Activated CD4-positive, alpha-beta T cell treated with anti-CD3 and anti-CD28 coated beads for 36 hours (primary cell): ENCODE measurements around the gene PSEN2. TPM values are rescaled to one million over a fixed set of nuclear protein-coding genes. Genes with fewer than 3 reads are reported as not detected.
A peak's percentile ranks its signal among the peaks of the same experiment; 100 is the strongest.

Experiments used
- ATAC-seq: fragments of 200-7000 bp; cut with Tn5 transposase; one replicate; pipeline ENCODE4 v1.10.0; 2021; ENCODE audit warnings: mild to moderate bottlenecking, moderate library complexity
- CTCF ChIA-PET: fragments of 350-600 bp; sonication (Branson Sonifier 250); formaldehyde crosslinking; loops from one replicate; lab custom pipeline; 2021; ENCODE audit warnings: antibody characterized with exemption; lab: Charles Lee
- POLR2A ChIA-PET: fragments of 350-600 bp; sonication (Branson Sonifier 250); formaldehyde crosslinking; loops from one replicate; lab custom pipeline; 2021; ENCODE audit warnings: antibody characterized with exemption, inconsistent platforms; lab: Charles Lee
- DNase-seq: peaks from one replicate; pipeline ENCODE4 v3.0.0-alpha.2; 2020
- H3K27ac Mint-ChIP-seq: one replicate; pipeline ENCODE4 v1.8.0; 2021; ENCODE audit warnings: mixed read lengths
- H3K27me3 Mint-ChIP-seq: one replicate; pipeline ENCODE4 v1.8.0; 2021; ENCODE audit warnings: mixed read lengths
- H3K36me3 Mint-ChIP-seq: one replicate; pipeline ENCODE4 v1.8.0; 2021; ENCODE audit warnings: low read depth, mixed read lengths
- H3K4me1 Mint-ChIP-seq: one replicate; pipeline ENCODE4 v1.8.0; 2021; ENCODE audit warnings: mixed read lengths
- H3K4me3 Mint-ChIP-seq: one replicate; pipeline ENCODE4 v1.8.0; 2021; ENCODE audit warnings: mild to moderate bottlenecking, moderate library complexity, mixed read lengths
- H3K9me3 Mint-ChIP-seq: one replicate; pipeline ENCODE4 v1.8.0; 2021; ENCODE audit warnings: low read depth, mixed read lengths
- intact Hi-C, 2 experiments: fragments of 100-400 bp; cut with DNase I in 1 of 2; cut with micrococcal nuclease in 1 of 2; formaldehyde crosslinking; loops; one replicate each; pipeline versions ENCODE4 v1.14.2 to v1.15.1; 2022 to 2024; cut with DNase I, micrococcal nuclease
- total RNA-seq, 2 experiments: library from RNA; stranded (reverse); gene quantifications; one replicate each; pipeline ENCODE4 v1.2.3, GENCODE V29; 2021

Gene PSEN2
- total RNA-seq, 2 experiments from 2014 or later, result 2.2 to 3.2 TPM

DNA sequence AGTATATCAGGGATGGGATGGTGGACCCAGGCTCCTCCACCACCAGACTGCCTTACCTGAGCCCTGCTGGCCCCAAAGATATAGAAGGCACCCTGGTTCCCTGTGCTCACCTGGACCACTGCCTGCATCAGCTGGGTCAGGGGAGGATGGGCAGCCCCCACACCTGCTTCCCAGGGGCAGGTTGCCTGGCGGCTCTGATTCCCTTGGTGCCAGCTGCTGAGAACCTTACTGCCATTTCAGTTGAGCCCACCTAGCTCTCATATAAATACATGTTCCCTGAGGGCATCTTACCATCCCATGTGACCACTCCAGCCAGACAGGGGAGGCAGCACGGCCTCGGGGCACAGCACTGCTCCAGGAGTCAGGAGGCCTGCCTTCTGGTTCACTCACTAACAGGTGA lies 24.4 kb downstream of the PSEN2 start:
- Mint-ChIP-seq H3K27ac (no peak overlapping the region), H3K4me3 (no peak overlapping the region), H3K27me3 (no peaks in the 10 kb centered on the region), H3K9me3 (no peaks in the 10 kb centered on the region), H3K36me3 (no peaks in the 10 kb centered on the region), H3K4me1 (no peaks in the 10 kb centered on the region)
- intact Hi-C loops, result no loop called here
- ATAC-seq (no peak), DNase-seq (no peak)
- POLR2A ChIA-PET, result no interaction called here
- CTCF ChIA-PET, result interaction anchor here (1.1 kb wide), 1 partner anchor 17 kb away, joined by 4 read pairs; no protein-coding TSS in a partner anchor

DNA sequence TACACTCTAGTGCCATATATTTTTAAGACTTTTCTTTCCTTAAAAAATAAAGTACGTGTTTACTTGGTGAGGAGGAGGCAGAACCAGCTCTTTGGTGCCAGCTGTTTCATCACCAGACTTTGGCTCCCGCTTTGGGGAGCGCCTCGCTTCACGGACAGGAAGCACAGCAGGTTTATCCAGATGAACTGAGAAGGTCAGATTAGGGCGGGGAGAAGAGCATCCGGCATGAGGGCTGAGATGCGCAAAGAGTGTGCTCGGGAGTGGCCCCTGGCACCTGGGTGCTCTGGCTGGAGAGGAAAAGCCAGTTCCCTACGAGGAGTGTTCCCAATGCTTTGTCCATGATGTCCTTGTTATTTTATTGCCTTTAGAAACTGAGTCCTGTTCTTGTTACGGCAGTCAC lies 25.2 kb downstream of the PSEN2 start:
- ATAC-seq (no peak), DNase-seq (no peak)
- intact Hi-C loops, result no loop called here
- H3K4me3 Mint-ChIP-seq, result no peak overlapping the region
- no peak overlapping the region for H3K27ac Mint-ChIP-seq
- no peaks in the 10 kb centered on the region for H3K36me3 Mint-ChIP-seq
- ChIA-PET POLR2A (no interaction called here), CTCF (no interaction called here)
- H3K9me3 Mint-ChIP-seq, result no peaks in the 10 kb centered on the region
- H3K27me3 Mint-ChIP-seq, result no peaks in the 10 kb centered on the region
- H3K4me1 Mint-ChIP-seq, result no peaks in the 10 kb centered on the region

DNA sequence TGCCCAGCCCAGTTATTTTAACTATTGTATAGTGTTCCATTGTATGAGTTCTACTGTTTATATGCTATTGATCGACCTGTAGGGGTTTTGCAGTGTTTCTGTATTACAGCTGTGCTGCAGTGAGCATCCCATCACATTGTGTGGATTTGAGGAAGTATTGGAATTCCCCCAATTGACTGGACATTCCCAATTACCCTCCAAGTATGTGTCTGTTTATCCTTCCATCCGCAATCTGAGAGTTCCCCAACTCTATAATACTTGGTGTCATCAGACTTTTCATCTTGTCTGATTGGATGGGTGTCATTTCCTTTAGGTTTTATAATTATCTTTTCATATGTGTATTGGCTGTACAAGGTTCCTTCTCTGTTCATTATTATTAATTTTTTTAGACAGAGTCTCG lies 27.8 kb downstream of the PSEN2 start:
- no peak for DNase-seq
- H3K9me3 Mint-ChIP-seq, result no peaks in the 10 kb centered on the region
- no peak for ATAC-seq
- no peak overlapping the region for H3K4me3 Mint-ChIP-seq
- ChIA-PET CTCF (no interaction called here), POLR2A (no interaction called here)
- no peaks in the 10 kb centered on the region for H3K27me3 Mint-ChIP-seq
- H3K36me3 Mint-ChIP-seq, result no peaks in the 10 kb centered on the region
- H3K4me1 Mint-ChIP-seq, result no peaks in the 10 kb centered on the region
- intact Hi-C loops, result no loop called here
- H3K27ac Mint-ChIP-seq, result no peak overlapping the region

DNA sequence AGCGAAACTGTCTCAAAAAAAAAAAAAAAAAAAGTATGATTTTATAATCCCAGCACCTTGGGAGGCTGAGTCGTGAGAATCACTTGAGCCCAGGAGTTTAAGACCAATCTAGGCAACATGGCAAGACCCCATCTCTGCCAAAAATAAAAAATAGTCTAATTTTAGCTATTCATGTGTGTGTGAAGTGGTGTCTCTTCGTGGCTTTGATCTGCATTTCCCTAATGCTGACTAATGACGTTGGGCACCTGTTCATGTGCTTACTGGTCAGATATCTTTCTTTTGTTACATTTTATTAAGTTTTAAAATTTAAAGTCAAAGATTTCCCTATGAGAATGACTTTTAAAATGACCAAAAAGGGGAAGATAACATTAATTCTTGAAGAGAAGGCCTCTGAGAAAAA lies 31.0 kb downstream of the PSEN2 start:
- ATAC-seq (no peak), DNase-seq (no peak)
- no peaks in the 10 kb centered on the region for H3K4me1 Mint-ChIP-seq
- no peak overlapping the region for H3K4me3 Mint-ChIP-seq
- H3K9me3 Mint-ChIP-seq, result no peaks in the 10 kb centered on the region
- H3K27ac Mint-ChIP-seq, result no peak overlapping the region
- intact Hi-C loops, result no loop called here
- ChIA-PET POLR2A (no interaction called here), CTCF (interaction anchor here (0.7 kb wide), 1 partner anchor 354 kb away, joined by 3 read pairs; no protein-coding TSS in a partner anchor)
- no peaks in the 10 kb centered on the region for H3K27me3 Mint-ChIP-seq
- no peaks in the 10 kb centered on the region for H3K36me3 Mint-ChIP-seq

DNA sequence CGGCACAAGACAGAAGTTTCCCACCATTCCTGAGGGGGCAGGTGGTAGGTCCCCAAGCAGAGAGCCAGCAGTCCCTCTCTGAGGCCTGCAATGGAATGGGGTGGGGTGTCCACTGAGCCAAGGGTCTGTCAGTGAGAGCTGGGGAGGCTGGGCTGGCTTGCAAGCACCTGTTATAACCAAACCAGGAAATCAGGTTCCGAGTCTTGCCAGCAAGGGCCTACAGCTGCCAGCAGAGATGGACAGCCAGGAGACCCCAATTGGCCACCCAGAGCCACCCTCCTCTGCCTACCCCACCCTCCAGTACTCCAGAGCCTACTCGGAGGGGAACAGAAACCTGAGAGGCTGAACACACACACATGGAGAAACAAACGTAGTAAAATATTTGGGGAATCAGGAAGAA lies 32.2 kb downstream of the PSEN2 start:
- H3K36me3 Mint-ChIP-seq, result no peaks in the 10 kb centered on the region
- no peak overlapping the region for H3K4me3 Mint-ChIP-seq
- H3K4me1 Mint-ChIP-seq, result no peaks in the 10 kb centered on the region
- ATAC-seq (no peak), DNase-seq (no peak)
- POLR2A ChIA-PET, result no interaction called here
- no peaks in the 10 kb centered on the region for H3K9me3 Mint-ChIP-seq
- intact Hi-C loops, result no loop called here
- H3K27ac Mint-ChIP-seq, result no peak overlapping the region
- CTCF ChIA-PET, result interaction anchor here (0.5 kb wide), 1 partner anchor 240 kb away, joined by 4 read pairs; no protein-coding TSS in a partner anchor
- no peaks in the 10 kb centered on the region for H3K27me3 Mint-ChIP-seq

DNA sequence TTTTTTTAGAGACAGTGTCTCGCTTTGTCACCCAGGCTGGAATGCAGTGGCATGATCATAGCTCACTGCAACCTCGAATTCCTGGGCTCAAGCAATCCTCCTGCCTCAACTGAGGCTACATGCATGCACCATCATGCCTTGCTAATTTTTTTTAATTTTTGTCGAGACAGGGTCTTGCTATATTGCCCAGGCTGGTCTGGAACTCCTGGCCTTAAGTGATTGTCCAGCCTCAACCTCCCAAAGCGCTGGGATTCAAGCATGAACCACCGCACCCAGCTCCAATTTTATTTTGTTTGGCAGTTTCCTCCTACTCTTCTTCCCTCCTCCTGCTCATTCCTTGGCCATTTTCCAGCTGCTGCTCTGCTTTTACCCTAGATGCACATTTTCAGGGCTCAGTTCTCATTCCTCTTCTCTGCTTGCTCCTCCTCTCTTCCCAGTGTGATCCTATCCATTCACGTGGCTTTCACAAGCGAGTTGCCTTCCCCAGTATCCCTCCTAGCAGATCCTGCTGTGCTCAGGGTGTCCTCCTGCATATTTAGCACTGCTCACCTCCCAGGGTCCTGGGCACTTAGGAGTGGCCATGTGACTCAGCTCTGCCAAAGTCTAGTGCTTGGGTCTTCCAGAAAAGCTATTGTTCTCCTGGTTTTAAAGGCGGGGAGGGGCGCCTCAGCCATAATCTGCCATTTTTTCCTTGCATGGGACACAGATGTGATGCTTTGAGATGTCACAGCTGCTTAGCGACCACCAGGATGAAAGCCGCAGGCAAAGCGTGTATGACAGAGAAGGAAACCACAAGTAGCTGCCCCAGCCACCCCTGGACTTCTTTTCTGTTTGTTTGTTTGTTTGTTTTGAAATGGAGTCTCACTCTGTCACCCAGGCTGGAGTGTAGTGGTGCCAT lies 33.7 kb downstream of the PSEN2 start:
- no peaks in the 10 kb centered on the region for H3K27me3 Mint-ChIP-seq
- CTCF ChIA-PET, result no interaction called here
- H3K4me1 Mint-ChIP-seq, result no peaks in the 10 kb centered on the region
- no peaks in the 10 kb centered on the region for H3K36me3 Mint-ChIP-seq
- POLR2A ChIA-PET, result interaction anchor here (0.6 kb wide), 1 partner anchor 539 kb away, joined by 4 read pairs; no protein-coding TSS in a partner anchor
- intact Hi-C loops, result no loop called here
- DNase-seq, result no peak
- no peak overlapping the region for H3K27ac Mint-ChIP-seq
- H3K4me3 Mint-ChIP-seq, result no peak overlapping the region
- H3K9me3 Mint-ChIP-seq, result no peaks in the 10 kb centered on the region
- no peak for ATAC-seq

DNA sequence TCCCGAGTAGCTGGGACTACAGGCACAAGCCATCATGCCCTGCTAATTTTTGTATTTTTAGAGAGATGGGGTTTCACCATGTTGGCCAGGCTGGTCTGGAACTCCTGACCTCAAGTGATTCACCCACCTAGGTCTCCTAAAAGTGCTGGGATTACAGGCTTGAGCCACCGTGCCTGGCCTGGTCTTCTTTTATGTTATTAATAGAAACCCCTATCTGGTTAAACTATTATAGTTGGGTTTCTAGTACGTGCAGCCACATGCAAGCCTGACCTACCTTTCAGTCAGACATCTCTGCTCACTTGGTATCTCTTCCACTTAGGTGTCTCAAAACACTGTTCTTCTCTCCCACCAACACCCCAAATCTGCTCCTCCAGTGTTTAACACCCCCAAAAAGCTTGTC lies 34.4 kb downstream of the PSEN2 start:
- ChIA-PET POLR2A (interaction anchor here (0.6 kb wide), 2 partner anchors 280 to 539 kb away, joined by 4 read pairs; no protein-coding TSS in a partner anchor), CTCF (no interaction called here)
- no peak for DNase-seq
- Mint-ChIP-seq H3K4me3 (no peak overlapping the region), H3K36me3 (no peaks in the 10 kb centered on the region), H3K27ac (no peak overlapping the region), H3K9me3 (no peaks in the 10 kb centered on the region), H3K27me3 (no peaks in the 10 kb centered on the region), H3K4me1 (no peaks in the 10 kb centered on the region)
- intact Hi-C loops, result no loop called here
- no peak for ATAC-seq

DNA sequence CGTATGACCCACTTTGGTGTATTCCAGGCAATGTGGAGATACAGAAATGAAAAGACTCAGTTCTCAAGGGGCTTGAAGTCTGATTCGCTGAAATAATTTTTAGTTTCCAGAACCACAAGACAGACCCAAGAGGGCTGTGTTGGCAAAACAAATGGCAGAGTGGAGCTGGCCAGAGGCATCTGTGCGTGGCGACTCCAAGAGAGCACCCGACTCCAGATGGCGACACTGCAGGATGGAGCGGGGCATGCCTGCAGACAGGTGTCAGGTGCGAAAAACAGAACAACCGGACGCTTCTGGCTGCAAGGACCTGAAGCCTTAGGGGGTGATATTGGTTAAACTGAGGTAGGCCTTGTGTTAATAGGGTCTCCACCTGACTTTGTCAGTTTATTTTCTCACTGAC lies 38.0 kb downstream of the PSEN2 start:
- Mint-ChIP-seq H3K27me3 (no peaks in the 10 kb centered on the region), H3K4me1 (no peaks in the 10 kb centered on the region), H3K27ac (no peak overlapping the region), H3K36me3 (no peaks in the 10 kb centered on the region), H3K4me3 (no peak overlapping the region), H3K9me3 (no peaks in the 10 kb centered on the region)
- no peak for ATAC-seq
- ChIA-PET CTCF (no interaction called here), POLR2A (no interaction called here)
- DNase-seq, result no peak
- intact Hi-C loops, result no loop called here

DNA sequence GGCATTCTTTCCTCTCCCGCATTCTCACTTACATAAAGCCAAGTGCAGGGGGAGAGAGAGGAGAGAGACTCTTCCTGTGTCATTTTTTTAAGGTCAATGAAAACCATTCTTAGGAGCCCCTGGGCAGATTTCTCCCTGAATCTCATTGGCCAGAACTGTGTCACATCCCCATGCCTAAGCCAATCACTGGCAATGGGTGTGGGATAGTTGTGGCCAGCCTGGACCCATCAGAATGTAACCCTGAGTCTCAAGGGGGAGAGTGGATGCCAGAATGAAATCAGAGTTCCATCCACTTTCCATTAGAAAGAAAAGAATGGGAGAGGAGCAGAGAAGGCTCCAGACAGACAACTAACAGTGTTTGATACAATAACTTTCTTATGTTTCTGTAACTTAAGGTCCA lies 38.5 kb downstream of the PSEN2 start:
- Mint-ChIP-seq H3K9me3 (no peaks in the 10 kb centered on the region), H3K4me1 (no peaks in the 10 kb centered on the region), H3K36me3 (no peaks in the 10 kb centered on the region), H3K4me3 (no peak overlapping the region), H3K27ac (no peak overlapping the region), H3K27me3 (no peaks in the 10 kb centered on the region)
- intact Hi-C loops, result no loop called here
- no peak for DNase-seq
- CTCF ChIA-PET, result no interaction called here
- POLR2A ChIA-PET, result no interaction called here
- ATAC-seq, result no peak

DNA sequence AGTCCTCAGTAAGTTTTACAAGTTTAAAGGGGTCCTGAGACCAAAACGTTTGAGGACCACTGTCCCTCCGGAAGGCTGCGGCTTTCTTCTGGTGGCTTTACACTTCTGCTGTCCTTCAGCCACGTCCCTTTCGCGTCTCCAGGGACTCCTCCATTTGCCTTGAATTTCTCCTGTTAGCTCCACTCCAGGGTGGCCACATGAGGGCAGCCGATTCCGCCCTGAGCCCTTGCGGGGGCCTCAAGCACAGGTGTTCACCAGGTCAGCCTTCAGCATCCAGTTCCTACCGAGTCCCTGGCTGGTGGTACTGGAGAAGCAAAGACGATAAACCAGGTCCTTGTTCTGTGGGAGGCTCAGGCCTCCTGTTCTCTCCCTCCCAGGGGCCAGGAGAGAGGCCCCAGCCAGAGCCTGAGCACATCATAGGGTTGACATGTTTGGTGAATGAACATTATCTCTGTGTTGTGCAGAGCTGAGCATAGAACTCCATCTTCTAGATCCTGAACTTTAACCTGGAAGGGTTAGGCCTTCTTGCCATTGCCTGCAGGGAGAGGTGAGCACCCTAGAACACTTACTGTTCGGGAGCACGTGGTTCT lies 42.3 kb downstream of the PSEN2 start:
- H3K4me3 Mint-ChIP-seq, result no peak overlapping the region
- ChIA-PET CTCF (interaction anchor here (0.7 to 1.0 kb wide), 4 partner anchors 18 to 528 kb away, joined by 3 to 5 read pairs (median 4); no protein-coding TSS in a partner anchor), POLR2A (no interaction called here)
- no peaks in the 10 kb centered on the region for H3K4me1 Mint-ChIP-seq
- H3K27me3 Mint-ChIP-seq, result no peaks in the 10 kb centered on the region
- no peak overlapping the region for H3K27ac Mint-ChIP-seq
- no peaks in the 10 kb centered on the region for H3K9me3 Mint-ChIP-seq
- intact Hi-C loops, result loop anchor here in 1 of 2 experiments (2.0 to 10.0 kb wide), 3 partner anchors 202 to 524 kb away; no protein-coding TSS in a partner anchor
- H3K36me3 Mint-ChIP-seq, result no peaks in the 10 kb centered on the region
- peak; percentile 74 for DNase-seq
- peak; percentile 81 for ATAC-seq

DNA sequence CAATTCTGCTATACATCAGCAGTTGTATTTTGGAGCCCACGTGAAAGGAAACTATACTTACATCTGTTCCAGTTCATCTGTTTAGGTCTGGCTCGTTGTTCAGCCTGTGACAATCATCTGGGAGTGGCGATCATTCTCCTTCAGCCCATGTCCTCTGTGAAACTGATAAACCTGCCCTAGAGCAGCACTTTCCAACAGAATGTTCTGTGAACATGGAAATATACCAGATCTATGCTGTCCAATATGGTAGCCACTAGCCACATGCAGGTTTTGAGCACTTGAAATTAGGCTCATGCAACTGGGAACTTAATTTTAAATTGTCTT lies 45.2 kb downstream of the PSEN2 start:
- ChIA-PET POLR2A (interaction anchor here (0.5 to 1.7 kb wide), 2 partner anchors 31 to 33 kb away, joined by 3 to 6 read pairs; no protein-coding TSS in a partner anchor), CTCF (interaction anchor here (0.9 kb wide), 1 partner anchor 8 kb away, joined by 3 read pairs; no protein-coding TSS in a partner anchor)
- H3K36me3 Mint-ChIP-seq, result no peaks in the 10 kb centered on the region
- no peak overlapping the region for H3K4me3 Mint-ChIP-seq
- DNase-seq, result no peak
- no peaks in the 10 kb centered on the region for H3K4me1 Mint-ChIP-seq
- H3K9me3 Mint-ChIP-seq, result no peaks in the 10 kb centered on the region
- peaks cover 1% of the 10 kb centered on the region for H3K27me3 Mint-ChIP-seq
- H3K27ac Mint-ChIP-seq, result no peak overlapping the region
- intact Hi-C loops, result loop anchor here in 1 of 2 experiments (10.0 kb wide), 1 partner anchor 199 kb away; no protein-coding TSS in a partner anchor
- ATAC-seq, result no peak
